Activated CD8-positive, alpha-beta T cell treated with anti-CD3 and anti-CD28 coated beads for 36 hours (primary cell): ENCODE measurements around the gene PI4KA. TPM values are rescaled to one million over a fixed set of nuclear protein-coding genes. Genes with fewer than 3 reads are reported as not detected.
"Not testable (repeated sequence)": the region's sequence is repeated elsewhere in the genome, so short reads cannot be mapped to it uniquely, and the experiment has no call there.

Experiments
- ATAC-seq: fragments of 200-7000 bp; cut with Tn5 transposase; one replicate; pipeline ENCODE4 v1.10.0; 2021; ENCODE audit warnings: mild to moderate bottlenecking, moderate library complexity
- CTCF ChIA-PET: fragments of 350-600 bp; sonication (Branson Sonifier 250); formaldehyde crosslinking; loops from one replicate; lab custom pipeline; 2021; ENCODE audit warnings: antibody characterized with exemption; lab: Charles Lee
- POLR2A ChIA-PET: fragments of 350-600 bp; sonication (Branson Sonifier 250); formaldehyde crosslinking; loops from one replicate; lab custom pipeline; 2021; ENCODE audit warnings: antibody characterized with exemption; lab: Charles Lee
- DNase-seq: peaks from one replicate; pipeline ENCODE4 v3.0.0-alpha.2; 2020
- H3K27ac Mint-ChIP-seq: one replicate; pipeline ENCODE4 v1.8.0; 2021; ENCODE audit warnings: mild to moderate bottlenecking, mixed read lengths
- H3K27me3 Mint-ChIP-seq: one replicate; pipeline ENCODE4 v1.8.0; 2021; ENCODE audit warnings: mixed read lengths
- H3K36me3 Mint-ChIP-seq: one replicate; pipeline ENCODE4 v1.8.0; 2021; ENCODE audit warnings: low read depth, mixed read lengths
- H3K4me1 Mint-ChIP-seq: one replicate; pipeline ENCODE4 v1.8.0; 2021; ENCODE audit warnings: low read depth, mixed read lengths
- H3K4me3 Mint-ChIP-seq: one replicate; pipeline ENCODE4 v1.8.0; 2021; ENCODE audit warnings: mild to moderate bottlenecking, moderate library complexity, mixed read lengths
- H3K9me3 Mint-ChIP-seq: one replicate; pipeline ENCODE4 v1.8.0; 2021; ENCODE audit warnings: mixed read lengths
- CTCF ChIP-seq: fragments of 200-600 bp; IDR thresholded peaks from one replicate; pipeline ENCODE4 v1.8.0; 2022; ENCODE audit warnings: antibody characterized with exemption, mild to moderate bottlenecking
- intact Hi-C: fragments of 100-400 bp; cut with micrococcal nuclease; formaldehyde crosslinking; loops from one replicate; pipeline ENCODE4 v1.10.0; 2022
- total RNA-seq, 2 experiments: library from RNA; stranded (reverse); gene quantifications; one replicate each; pipeline ENCODE4 v1.2.3, GENCODE V29; 2021

The PI4KA gene
- total RNA-seq, 2 experiments from 2014 or later: 63.9 to 64.1 TPM

GRCh38 chr22:20904008-20904979, 45.7 kb upstream of the PI4KA start:
- Mint-ChIP-seq H3K4me1 (no peaks in the 10 kb centered on the region), H3K36me3 (no peaks in the 10 kb centered on the region), H3K9me3 (no peaks in the 10 kb centered on the region), H3K27me3 (no peaks in the 10 kb centered on the region), H3K4me3 (no peak overlapping the region), H3K27ac (no peak overlapping the region)
- intact Hi-C loops: loop anchor here (10.0 kb wide), 1 partner anchor 191 kb away; no protein-coding TSS in a partner anchor
- ChIA-PET POLR2A (no interaction called here), CTCF (interaction anchor here (1.3 to 1.4 kb wide), 2 partner anchors 19 to 26 kb away, joined by 3 to 5 read pairs; no protein-coding TSS in a partner anchor)
- no peak for ATAC-seq
- DNase-seq: no peak
- TF ChIP-seq CTCF: no peak

- intact Hi-C loops: loop anchor here (10.0 kb wide), 1 partner anchor 192 kb away; no protein-coding TSS in a partner anchor
- H3K27me3 Mint-ChIP-seq: no peaks in the 10 kb centered on the region
- no peak overlapping the region for H3K27ac Mint-ChIP-seq
- no peaks in the 10 kb centered on the region for H3K4me1 Mint-ChIP-seq
- ChIA-PET CTCF (interaction anchor here (1.3 kb wide), 1 partner anchor 25 kb away, joined by 3 read pairs; no protein-coding TSS in a partner anchor), POLR2A (no interaction called here)
- DNase-seq (no peak), ATAC-seq (no peak)
- no peaks in the 10 kb centered on the region for H3K36me3 Mint-ChIP-seq
- no peak for TF ChIP-seq CTCF
- H3K4me3 Mint-ChIP-seq: no peak overlapping the region
- H3K9me3 Mint-ChIP-seq: no peaks in the 10 kb centered on the region
Measured at GRCh38 chr22:20903093-20903492, 44.5 kb upstream of the PI4KA start.

- intact Hi-C loops: loop anchor here (10.0 kb wide), 1 partner anchor 193 kb away; no protein-coding TSS in a partner anchor
- ChIA-PET POLR2A (interaction anchor here (0.6 kb wide), 1 partner anchor 57 kb away, joined by 5 read pairs; no protein-coding TSS in a partner anchor), CTCF (interaction anchor here (0.7 to 1.0 kb wide), 2 partner anchors 16 to 20 kb away, joined by 3 to 6 read pairs; partner anchors contain the start of gene CRKL)
- not testable (repeated sequence) for H3K27ac Mint-ChIP-seq, DNase-seq, H3K4me3 Mint-ChIP-seq, H3K9me3 Mint-ChIP-seq, H3K4me1 Mint-ChIP-seq, H3K27me3 Mint-ChIP-seq, H3K36me3 Mint-ChIP-seq, ATAC-seq
Measured at GRCh38 chr22:20901093-20902033, 42.8 kb upstream of the PI4KA start.

- CTCF ChIA-PET: no interaction called here
- ATAC-seq: no peak
Measured at GRCh38 chr22:20899827-20900423, 41.3 kb upstream of the PI4KA start.

GRCh38 chr22:20897737-20898136, 39.1 kb upstream of the PI4KA start:
- POLR2A ChIA-PET, DNase-seq, H3K4me1 Mint-ChIP-seq, H3K27ac Mint-ChIP-seq, intact Hi-C loops, H3K36me3 Mint-ChIP-seq, ATAC-seq, H3K27me3 Mint-ChIP-seq, H3K9me3 Mint-ChIP-seq, H3K4me3 Mint-ChIP-seq: not testable (repeated sequence)
- CTCF ChIA-PET: interaction anchor here (1.4 to 1.5 kb wide), 2 partner anchors 11 to 123 kb away, joined by 3 read pairs; no protein-coding TSS in a partner anchor

More at GRCh38 chr22:20899827-20900423, 41.3 kb upstream of the PI4KA start:
- Mint-ChIP-seq H3K27ac (no peak overlapping the region), H3K4me1 (no peaks in the 10 kb centered on the region), H3K4me3 (no peak overlapping the region), H3K27me3 (peaks cover 2% of the 10 kb centered on the region), H3K9me3 (no peaks in the 10 kb centered on the region), H3K36me3 (no peaks in the 10 kb centered on the region)
- DNase-seq: no peak
- no peak for TF ChIP-seq CTCF
- intact Hi-C loops: loop anchor here (10.0 kb wide), 1 partner anchor 195 kb away; no protein-coding TSS in a partner anchor
- POLR2A ChIA-PET: no interaction called here
